T-helper 22 cell (primary cell): ENCODE results near the gene ATF7IP2.
"Not testable (repeated sequence)": the region's sequence is repeated elsewhere in the genome, so short reads cannot be mapped to it uniquely, and the experiment has no call there.

Source experiments
- DNase-seq: peaks from one replicate; pipeline ENCODE4 v3.0.0-alpha.2; 2020; ENCODE audit warnings: low read depth

Gene ATF7IP2, protein sequence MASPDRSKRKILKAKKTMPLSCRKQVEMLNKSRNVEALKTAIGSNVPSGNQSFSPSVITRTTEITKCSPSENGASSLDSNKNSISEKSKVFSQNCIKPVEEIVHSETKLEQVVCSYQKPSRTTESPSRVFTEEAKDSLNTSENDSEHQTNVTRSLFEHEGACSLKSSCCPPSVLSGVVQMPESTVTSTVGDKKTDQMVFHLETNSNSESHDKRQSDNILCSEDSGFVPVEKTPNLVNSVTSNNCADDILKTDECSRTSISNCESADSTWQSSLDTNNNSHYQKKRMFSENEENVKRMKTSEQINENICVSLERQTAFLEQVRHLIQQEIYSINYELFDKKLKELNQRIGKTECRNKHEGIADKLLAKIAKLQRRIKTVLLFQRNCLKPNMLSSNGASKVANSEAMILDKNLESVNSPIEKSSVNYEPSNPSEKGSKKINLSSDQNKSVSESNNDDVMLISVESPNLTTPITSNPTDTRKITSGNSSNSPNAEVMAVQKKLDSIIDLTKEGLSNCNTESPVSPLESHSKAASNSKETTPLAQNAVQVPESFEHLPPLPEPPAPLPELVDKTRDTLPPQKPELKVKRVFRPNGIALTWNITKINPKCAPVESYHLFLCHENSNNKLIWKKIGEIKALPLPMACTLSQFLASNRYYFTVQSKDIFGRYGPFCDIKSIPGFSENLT

DNA sequence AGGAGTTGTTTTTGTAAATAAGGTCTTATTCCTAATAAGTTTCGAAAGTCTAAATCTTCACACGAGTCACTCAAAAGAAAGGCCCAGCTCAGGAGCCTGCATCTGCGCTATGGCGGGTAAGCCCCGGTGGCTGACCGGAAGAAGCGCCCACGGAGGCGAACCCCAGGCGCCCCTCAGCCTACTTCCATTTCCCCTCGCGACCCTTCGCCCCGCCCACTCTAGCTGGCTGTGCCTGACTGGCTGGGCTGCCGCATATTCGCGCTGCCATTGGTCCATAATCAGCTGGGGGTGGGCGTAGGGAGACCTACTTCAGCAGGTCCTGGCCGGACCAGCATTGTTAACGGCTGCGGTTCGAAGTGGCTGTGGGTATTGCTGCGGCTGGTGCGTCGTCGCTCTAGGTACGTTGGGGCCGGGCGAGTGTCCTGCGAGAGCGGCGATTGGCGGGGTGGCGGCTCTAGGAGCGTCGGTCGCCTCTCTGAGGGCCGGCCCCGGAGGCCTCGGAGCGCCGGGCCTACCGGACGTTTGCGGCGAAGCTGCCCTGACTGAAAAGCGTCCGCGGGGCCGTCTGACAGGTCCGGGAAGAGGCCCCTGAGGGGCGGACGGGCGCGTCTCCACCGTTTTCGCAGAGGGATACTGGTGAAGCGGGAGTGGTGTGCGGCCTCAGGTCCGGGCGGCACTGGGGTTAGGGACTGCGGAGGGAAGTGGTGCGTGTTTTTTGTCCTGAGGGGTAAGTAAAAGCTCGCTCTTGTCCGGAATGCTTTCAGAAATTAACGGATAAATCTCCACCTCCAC is at the start of gene ATF7IP2:
ATF7IP2 (plus strand) TSS at position 337 of the 792 bp plus-strand sequence. CDS start 44,560 bp downstream, outside the sequence.
- peak; percentile 72 for DNase-seq

DNA sequence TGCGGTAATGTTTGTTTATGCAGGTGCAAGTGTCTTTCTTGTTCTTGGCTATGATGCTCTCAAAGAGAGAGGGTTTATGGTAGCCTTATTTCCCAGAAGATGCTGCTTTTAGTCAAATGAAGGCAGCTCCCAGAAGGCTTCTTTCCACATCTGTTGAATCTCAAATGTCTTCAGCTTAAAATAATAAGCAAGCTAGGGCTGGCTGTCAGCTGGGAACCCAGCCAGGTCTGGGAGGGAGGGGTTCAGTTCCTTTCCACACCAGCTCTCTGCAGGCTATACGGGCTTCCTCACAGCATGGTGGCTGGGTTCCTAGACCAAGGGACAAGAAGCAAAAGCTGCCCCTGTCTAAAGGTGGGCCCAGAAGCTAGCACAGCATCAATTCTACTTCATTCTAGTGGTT is 47.4 kb upstream of the ATF7IP2 start:
- DNase-seq = no peak

DNA sequence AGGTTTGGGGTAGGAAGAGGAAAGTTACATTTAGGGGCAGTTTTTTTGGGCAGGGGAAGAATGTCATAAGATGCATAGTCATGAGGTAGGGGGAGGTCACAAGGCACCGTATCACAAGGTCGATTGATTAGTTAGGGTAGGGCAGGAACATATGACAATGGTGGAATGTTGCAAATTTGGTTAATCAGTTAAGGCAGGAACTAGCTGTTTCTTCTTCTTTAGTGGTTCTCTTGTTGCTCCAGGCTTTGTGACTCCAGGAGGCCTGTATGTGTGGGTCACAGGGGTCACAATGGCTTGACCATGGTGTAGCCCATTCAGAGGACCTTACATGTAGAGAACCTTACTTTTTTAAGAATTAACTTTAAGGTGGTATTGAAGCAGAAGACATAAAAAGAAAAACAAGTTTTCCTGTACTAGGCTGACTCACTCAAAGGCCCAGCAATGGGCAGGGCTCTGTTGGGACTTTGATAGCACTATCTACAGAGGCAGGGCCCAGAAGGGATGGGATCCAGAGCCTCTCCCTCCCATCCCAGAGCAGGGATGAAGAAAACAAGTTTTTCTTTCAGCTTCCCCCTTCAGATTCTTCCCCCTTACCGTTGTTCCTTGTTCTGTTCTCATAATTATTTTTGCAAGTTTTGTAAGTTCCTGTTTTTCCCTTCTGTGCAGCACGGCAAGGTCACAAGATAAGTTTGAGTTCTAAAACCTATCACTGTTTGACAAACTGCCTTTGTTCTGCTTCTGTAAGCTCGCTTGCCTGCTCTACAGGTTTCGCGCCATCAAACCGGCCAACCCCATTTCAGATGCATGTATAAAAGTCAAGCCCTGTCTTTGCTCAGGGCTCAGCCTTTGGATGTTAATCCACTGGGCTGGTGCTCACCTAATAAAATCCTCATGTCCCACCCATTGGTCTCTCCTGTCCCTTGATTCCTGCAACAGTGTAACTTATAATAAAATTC is 45.8 kb upstream of the ATF7IP2 start:
- no peak for DNase-seq

DNA sequence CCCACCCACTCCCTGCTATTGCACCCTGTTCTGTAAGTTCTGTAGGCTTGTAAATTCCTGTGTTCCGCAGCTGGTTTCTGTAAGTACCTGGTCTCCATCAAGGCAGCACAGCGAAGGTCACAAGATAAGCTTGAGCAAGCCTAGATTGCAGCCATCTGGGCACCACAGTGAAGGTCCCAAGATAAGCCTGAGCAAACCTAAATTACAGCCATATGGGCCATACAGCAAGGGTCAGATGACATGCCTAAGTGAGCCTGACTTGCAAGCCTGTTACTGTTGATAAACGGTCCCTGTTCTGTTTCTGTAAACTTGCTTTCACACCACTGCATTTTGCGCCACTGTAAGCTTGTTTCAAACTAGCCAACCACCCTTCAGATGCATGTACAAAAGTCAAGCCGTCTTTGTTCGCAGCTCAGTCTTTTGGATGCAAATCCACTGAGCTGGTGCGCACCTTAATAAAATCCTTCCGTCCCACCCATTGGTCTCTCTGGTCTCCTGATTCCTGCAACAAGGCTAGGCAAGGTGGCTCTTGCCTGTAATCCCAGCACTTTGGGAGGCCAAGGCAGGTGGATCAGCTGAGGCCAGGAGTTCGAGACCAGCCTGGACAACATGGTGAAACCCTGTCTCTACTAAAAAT is 42.6 kb upstream of the ATF7IP2 start:
- DNase-seq = no peak

DNA sequence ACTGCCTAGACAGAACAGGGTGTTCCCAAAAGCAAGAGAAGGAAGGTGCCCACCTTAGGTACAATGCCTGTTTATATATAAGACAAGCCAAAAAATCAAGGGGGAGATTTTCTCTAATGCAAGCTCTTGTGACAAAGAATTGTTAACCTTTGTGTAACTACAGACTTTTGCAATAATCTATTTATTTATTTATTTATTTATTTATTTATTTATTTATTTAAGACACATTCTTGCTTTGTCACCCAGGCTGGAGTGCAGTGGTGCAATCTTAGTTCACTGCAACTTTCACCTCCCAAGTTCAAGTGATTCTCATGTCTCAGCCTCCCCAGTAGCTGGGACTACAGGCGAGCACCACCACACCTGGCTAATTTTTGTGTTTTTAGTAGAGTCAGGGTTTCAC is 41.2 kb upstream of the ATF7IP2 start:
- DNase-seq = not testable (repeated sequence)

DNA sequence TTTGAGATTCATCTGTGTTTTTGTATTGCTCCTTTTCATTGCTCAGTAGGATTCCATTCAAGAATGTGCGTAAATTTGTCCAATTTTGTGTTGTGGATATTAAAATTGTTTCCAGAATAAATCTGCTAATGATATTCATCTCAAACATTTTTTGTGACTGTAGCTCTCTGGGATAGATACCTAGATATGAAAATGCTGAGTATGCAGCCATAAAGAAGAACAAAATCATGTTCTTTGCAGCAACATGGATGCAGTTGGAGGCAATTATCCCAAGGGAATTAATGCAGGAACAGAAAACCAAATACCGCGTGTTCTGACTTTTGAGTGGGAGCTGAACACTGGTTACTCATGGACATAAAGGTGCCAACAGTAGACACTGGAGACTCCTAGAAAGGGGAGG is 40.2 kb upstream of the ATF7IP2 start:
- no peak for DNase-seq

DNA sequence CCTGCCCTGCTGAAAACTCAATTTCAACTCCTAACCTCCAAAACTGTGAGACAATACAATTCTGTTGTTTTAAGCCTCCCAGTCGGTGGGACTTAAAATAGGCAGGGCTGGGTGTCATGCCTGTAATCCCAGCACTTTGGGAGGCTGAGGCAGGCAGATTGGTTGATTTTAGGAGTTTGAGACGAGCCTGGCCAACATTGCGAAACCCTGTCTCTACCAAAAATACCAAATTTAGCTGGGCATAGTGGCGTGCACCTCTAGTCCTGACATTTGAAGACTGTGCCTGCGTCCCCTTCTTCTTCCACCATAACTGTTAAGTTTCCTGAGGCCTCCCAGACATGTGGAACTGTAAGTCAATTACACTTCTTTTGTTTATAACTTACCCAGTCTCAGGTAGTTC is 36.0 kb upstream of the ATF7IP2 start:
- DNase-seq = no peak

DNA sequence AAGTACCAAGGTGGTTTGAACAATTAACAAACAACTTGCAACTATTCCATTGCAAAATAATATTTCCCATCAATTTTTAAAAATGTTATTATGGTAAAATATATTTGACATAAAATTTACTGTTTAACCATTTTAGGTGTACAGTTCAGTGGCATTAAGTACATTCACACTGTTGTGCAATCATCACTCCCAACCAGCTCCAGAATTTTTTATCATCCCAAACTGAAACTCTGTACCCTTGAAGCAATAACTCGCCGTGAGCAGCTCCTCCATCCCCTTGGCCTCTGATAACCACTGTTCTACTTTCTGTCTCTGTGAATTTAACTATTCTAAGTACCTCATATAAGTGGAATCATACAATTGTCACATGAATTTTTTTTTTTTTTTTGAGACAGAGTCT is 33.6 kb upstream of the ATF7IP2 start:
- no peak for DNase-seq

DNA sequence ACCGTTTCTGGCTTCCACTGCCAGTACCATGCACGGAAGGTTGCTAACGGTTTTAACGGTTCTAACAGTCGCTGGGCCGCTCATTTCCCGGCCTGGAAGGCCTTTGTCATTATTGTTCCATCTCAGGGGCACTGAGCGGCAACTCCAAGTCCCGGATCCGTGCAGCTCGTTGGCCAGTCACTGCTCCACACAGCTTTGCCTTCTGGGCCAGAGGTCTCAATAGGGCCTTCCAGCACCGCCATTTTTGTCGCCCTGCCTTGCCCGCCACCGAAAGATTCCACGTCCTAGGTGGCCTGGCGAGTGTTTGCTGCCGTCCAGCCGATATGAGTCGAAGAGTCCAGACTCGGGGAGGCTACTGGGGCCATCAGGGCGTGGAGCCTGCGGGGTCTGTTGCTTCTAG is 30.3 kb upstream of the ATF7IP2 start:
- DNase-seq = no peak

DNA sequence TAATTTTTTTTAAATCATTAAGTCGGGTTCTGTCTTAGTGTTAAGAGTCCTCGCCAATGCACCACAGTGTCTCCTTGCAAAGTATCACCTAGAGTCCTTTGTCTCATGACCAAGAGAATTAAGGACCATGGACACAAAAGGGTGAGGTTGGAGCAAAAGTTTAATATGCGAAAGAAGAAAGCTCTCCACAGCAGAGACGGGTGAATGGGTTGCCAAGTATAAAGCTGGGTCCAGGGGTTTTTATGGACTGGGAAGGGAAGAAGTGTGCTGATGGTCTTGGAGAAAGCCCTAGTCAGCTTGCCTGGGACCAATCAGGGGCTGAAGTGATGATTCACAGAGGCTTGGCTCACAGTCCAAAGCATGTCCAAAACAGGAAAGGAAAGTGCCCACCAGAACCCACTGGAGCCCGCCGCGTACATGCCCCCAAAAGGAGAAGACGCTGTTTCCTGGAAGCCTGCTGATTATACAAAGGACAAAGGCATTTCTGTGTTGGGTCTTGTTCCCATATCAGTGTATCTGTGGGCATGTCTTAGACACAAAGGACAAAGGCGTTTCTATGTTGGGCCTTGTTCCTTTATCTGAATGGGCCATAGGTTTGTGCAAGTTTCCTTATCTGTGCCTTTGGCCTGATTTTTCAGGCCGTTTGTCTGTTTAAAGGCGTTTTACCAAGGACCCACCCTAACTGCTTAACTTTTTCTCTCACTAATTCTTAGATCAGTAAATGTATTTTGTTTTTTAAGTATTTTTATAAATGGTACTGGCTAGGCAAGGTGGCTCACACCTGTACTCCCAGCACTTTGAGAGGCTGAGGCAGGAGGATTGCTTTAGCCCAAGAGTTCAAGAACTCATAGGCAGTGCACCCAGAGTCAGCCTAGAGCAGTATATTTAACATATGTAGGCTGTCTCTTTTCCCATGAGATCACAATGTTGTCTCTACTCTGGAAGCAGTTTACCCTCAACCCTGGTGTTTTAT is 28.7 kb upstream of the ATF7IP2 start:
- DNase-seq = no peak

DNA sequence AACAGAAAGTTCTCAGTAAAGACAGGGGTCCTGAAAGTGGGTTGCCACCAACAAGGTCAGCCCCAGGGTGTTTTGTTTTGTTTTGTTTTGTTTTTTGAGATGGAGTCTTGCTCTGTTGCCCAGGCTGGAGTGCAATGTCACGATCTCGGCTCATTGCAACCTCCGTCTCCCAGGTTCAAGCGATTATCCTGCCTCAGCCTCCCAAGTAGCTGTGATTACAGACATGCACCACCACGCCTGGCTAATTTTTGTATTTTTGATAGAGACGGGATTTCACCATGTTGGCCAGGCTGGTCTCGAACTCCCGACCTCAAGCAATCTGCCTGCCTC is 24.1 kb upstream of the ATF7IP2 start:
- not testable (repeated sequence) for DNase-seq

DNA sequence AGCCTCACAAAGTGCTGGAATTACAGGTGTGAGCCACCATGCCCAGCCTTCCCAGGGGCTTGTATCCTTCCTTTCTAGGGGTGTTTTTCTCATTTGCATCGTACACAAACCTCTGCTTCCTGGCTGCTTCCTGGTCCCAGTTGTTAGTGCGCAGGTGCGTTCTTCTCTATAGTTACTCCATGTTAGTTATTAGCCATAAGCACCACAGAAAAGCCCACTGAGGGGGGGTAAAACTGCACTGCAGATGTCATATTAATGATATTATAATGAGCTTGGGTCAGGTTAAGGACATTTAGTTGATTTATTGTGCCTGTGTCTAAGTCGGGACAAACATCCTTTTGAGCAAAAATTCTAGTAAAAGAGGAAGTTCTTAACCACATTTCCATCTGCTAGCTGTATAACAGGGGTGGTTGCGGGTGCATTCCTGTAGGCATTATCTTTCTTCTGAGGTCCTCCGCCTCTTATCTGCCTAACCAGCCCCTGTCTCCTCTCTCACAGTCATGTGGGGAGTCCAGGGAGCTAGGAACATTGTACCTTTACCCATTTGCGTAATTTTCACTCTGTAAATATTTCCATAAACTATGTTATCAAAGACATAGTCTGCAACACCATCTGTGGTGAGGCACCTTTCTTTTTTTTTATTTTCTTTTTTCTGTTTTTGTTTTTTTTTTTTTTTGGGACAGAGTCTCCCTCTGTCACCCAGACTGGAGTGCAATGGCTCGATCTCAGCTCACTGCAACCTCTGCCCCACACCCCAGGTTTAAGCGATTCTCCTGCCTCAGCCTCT is 23.6 kb upstream of the ATF7IP2 start:
- no peak for DNase-seq

DNA sequence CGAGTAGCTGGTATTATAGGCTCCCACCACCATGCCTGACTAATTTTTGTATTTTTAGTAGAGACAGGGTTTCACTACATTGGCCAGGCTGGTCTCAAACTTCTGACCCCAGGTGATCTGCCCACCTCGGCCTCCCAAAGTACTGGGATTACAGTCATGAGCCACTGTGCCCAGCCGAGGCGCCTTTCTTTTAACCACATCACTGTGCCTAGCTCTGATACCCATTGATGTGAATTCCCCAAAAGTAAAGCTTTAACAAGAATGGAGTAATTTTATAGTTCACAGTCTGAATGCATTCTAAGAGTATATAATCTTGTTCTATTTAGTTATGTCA is 23.0 kb upstream of the ATF7IP2 start:
- not testable (repeated sequence) for DNase-seq

DNA sequence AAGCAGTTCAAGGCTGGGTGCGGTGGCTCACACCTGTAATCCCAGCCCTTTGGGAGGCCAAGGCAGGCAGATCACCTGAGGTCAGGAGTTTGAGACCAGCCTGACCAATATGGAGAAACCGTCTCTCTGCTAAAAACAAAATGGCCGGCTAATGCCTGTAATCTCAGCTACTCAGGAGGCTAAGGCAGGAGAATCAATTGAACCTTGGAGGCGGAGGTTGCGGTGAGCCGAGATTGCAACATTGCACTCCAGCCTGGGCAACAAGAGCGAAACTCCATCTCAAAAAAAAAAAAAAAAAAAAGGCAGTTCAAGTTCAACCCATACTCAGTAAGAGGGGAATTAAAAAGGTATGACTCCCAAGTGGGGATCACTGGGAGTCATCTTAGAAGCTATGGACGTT is 19.2 kb upstream of the ATF7IP2 start:
- DNase-seq = not testable (repeated sequence)

DNA sequence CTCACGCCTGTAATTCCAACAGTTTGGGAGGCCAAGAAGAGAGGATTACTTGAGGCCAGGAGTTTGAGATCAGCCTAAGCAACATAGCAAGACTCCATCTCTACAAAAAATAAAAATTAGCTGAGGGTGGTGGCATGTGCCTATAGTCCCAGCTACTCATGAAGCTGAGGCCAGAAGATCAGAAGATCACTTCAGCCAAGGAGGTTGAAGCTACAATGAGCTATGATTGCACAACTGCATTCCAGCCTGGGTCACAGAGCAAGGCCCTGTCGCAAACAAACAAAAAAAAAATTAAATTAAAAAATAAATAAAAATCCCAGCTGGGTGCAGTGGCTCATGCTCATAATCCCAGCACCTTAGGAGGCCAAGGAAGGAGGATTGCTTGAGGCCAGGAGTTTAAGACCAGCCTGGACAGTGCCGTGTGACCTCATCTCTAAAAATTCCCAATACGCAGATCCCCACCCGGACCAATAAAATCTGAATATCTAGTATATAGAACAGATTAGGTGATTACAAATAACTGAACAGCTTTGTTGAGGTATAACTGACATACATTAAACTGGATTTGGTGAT is 18.2 kb upstream of the ATF7IP2 start:
- DNase-seq = no peak

DNA sequence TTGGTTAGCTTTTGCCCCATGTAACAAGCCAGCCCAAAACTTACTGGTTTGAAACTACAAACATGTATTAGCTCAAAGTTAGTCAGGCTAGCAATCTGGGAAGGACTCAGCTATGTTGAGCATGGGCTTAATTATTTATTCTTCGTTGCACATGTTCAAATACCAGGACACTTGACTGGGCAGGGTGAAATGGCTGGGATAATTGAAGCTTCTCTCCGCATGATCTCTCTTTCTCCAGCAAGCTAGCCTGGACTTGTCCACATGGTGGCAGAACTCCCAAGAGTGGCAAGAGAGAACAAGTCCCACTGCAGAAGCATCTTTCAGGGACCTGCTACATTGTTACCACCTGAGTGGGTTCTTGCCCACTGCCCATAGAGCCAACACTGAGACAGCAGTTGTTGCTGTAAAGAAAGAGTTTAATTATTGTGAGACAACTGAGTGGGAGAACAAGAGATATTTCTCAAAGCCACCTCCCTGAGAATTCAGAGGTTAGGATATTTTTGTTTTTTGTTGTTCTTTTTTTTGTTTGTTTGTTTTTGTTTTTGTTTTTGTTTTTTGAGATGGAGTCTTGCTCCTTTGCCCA is 16.8 kb upstream of the ATF7IP2 start:
- no peak for DNase-seq

DNA sequence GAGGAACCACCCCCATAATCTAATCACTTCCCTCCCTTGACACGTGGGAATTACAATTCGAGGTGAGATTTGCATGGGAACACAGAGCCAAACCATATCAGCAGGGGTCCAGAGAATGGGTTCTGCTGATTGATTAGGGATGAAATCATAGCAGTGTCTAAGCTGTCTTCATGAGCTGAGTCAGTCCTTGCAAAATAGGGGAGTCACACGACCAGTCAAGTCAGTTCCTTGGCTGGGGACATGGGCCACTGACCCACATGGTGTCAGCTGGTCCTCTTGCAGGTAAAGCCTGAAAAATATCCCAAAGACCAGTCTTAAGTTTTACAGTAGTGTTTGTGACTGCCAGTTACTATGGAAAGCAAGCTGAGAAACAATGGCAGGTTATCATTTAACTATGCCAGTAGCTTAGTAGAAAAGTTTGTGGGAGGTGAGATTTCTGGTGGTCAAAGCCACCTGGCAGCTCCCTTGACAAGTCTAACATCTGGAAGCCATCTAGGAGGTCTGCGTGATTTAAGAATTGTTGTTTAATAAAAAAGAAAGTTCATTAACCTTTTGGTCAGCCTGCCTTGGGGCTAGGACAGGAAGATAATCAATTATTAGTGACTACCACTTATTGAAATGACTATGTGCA is 15.7 kb upstream of the ATF7IP2 start:
- no peak for DNase-seq

DNA sequence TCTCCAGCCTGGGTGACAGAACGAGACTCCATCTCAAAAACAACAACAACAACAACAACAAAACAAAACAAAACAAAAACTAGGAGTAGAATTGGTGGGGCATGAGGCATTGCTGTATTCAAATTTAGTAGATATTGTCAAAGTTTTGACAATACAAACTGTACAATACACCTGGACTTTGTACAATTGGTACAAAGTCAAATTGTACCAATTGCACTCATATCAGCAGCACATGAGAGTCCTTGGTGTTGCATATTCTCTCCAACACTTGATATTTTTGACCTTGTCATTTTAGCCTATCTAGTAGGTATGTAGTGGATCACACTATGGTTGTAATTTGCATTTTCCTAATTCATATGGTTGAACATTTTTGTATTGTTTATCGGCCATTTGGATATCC is 14.3 kb upstream of the ATF7IP2 start:
- DNase-seq = no peak
